Measurements from ENCODE around the gene PDIK1L.

Gene PDIK1L

DNA sequence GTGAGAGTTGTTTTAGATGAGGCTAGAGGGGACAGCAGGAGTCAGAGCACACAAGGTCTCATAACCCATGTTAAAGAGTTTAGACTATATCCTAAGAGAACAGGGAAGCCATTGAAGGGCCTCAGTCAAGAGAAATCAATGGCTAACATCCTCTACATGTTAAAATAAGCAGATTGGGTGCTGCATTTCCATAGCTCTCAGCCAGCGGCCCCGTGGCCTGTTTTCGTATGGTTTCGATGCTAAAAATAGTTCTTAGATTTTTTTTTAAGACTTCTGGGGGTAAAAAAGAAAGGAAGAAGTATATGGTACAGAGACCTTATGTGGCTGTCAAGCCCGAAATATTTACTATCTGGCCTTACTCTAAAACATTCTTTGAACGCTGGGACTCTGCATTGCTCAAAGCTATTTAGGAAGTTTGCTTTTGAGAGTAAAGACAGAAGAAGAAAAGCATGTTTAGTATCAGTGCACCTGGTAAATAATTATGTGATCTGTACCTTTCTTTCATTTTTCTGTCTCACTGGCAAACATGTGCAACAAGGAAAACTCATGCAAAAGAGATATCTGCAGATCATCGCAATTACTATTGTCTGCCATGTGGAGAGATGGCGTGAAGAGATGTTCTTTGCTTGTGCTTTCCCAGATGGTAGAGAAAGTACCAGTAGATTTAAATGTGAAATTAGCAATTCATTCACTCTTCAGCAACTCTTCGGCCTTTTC, 8.4 kb downstream of the PDIK1L start:
- H4K5ac ChIP-seq (ENCODE audit: low read length) = no peak overlapping the region
- H3K27me3 ChIP-seq (ENCODE audit: insufficient read depth, low read length, poor library complexity) = no peaks in the 10 kb centered on the region
- no peaks in the 10 kb centered on the region for H3K4me1 ChIP-seq (ENCODE audit: control insufficient read depth, low read depth, low read length)
- no peak overlapping the region for H3K4me3 ChIP-seq (ENCODE audit: low read length)
- no peaks in the 10 kb centered on the region for H3K79me1 ChIP-seq (ENCODE audit: low read length)
- H2BK15ac ChIP-seq (replicated peaks; ENCODE audit: low read depth) = no peak overlapping the region
- no peak overlapping the region for H3K27ac ChIP-seq (ENCODE audit: low read depth, low read length)
- DNase-seq = no peak
- no peak overlapping the region for H3K56ac ChIP-seq (ENCODE audit: low read length)
- H3K23ac ChIP-seq (ENCODE audit: low read length) = no peak overlapping the region
- H3K4ac ChIP-seq (ENCODE audit: low read depth, low read length) = no peak overlapping the region
- no peak overlapping the region for H2BK120ac ChIP-seq (ENCODE audit: low read depth, low read length)
- no peak overlapping the region for H3K18ac ChIP-seq (ENCODE audit: low read length)
- H2AK5ac ChIP-seq (ENCODE audit: low read length) = no peak overlapping the region
- no peaks in the 10 kb centered on the region for H3K36me3 ChIP-seq (ENCODE audit: control insufficient read depth, insufficient read depth, low read length)
- no peak overlapping the region for H3K4me2 ChIP-seq (ENCODE audit: low read length)
- no peaks in the 10 kb centered on the region for H3K79me2 ChIP-seq (ENCODE audit: control insufficient read depth, insufficient read depth, low read length)
- no peak overlapping the region for H2BK5ac ChIP-seq (ENCODE audit: low read length)
- no CpG with 5 or more reads among the region's 9 CpGs for WGBS (ENCODE audit: extremely low coverage, insufficient coverage, low lambda C conversion rate)
- H3K9ac ChIP-seq (ENCODE audit: low read length) = no peak overlapping the region
- no peak overlapping the region for H4K8ac ChIP-seq (ENCODE audit: low read depth, low read length)

DNA sequence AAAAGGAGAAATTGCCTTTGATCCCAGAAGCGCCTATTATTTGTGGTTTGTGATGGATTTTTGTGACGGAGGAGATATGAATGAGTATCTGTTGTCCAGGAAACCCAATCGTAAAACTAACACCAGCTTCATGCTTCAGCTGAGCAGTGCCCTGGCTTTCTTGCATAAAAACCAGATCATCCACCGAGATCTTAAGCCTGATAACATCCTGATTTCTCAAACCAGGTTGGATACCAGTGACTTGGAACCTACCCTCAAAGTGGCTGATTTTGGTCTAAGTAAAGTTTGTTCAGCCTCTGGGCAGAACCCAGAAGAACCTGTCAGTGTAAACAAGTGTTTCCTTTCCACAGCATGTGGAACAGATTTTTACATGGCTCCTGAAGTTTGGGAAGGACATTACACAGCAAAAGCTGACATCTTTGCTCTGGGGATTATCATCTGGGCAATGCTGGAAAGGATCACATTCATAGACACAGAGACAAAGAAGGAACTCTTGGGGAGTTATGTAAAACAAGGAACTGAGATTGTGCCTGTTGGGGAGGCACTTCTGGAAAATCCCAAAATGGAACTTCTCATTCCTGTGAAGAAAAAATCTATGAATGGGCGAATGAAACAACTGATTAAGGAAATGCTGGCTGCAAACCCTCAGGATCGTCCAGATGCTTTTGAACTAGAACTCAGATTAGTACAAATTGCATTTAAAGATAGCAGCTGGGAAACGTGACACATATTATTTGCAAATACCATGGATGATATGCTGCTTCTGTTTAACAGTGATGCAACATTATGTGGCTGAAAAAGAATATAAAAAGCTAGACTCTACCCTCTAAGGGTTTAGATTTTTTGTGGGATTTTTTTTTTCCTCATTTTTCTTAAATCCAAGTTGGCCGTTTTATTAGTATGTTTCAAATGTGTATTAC, 10.5 kb downstream of the PDIK1L start:
- no peak for DNase-seq
- H2BK15ac ChIP-seq (replicated peaks; ENCODE audit: low read depth) = no peak overlapping the region
- no peaks in the 10 kb centered on the region for H3K27me3 ChIP-seq (ENCODE audit: insufficient read depth, low read length, poor library complexity)
- H3K23ac ChIP-seq (ENCODE audit: low read length) = no peak overlapping the region
- no peak overlapping the region for H2BK120ac ChIP-seq (ENCODE audit: low read depth, low read length)
- H3K4me2 ChIP-seq (ENCODE audit: low read length) = no peak overlapping the region
- H3K56ac ChIP-seq (ENCODE audit: low read length) = no peak overlapping the region
- no peak overlapping the region for H3K4ac ChIP-seq (ENCODE audit: low read depth, low read length)
- no peak overlapping the region for H3K27ac ChIP-seq (ENCODE audit: low read depth, low read length)
- H3K4me3 ChIP-seq (ENCODE audit: low read length) = no peak overlapping the region
- H3K79me2 ChIP-seq (ENCODE audit: control insufficient read depth, insufficient read depth, low read length) = no peaks in the 10 kb centered on the region
- no peaks in the 10 kb centered on the region for H3K79me1 ChIP-seq (ENCODE audit: low read length)
- no peak overlapping the region for H2AK5ac ChIP-seq (ENCODE audit: low read length)
- no peaks in the 10 kb centered on the region for H3K4me1 ChIP-seq (ENCODE audit: control insufficient read depth, low read depth, low read length)
- H3K36me3 ChIP-seq (ENCODE audit: control insufficient read depth, insufficient read depth, low read length) = no peaks in the 10 kb centered on the region
- H4K5ac ChIP-seq (ENCODE audit: low read length) = no peak overlapping the region
- H4K8ac ChIP-seq (ENCODE audit: low read depth, low read length) = no peak overlapping the region
- H2BK5ac ChIP-seq (ENCODE audit: low read length) = no peak overlapping the region
- no peak overlapping the region for H3K9ac ChIP-seq (ENCODE audit: low read length)
- H3K18ac ChIP-seq (ENCODE audit: low read length) = no peak overlapping the region
- 100% methylated on average over 1 of the region's 8 CpGs for WGBS (ENCODE audit: extremely low coverage, insufficient coverage, low lambda C conversion rate)

DNA sequence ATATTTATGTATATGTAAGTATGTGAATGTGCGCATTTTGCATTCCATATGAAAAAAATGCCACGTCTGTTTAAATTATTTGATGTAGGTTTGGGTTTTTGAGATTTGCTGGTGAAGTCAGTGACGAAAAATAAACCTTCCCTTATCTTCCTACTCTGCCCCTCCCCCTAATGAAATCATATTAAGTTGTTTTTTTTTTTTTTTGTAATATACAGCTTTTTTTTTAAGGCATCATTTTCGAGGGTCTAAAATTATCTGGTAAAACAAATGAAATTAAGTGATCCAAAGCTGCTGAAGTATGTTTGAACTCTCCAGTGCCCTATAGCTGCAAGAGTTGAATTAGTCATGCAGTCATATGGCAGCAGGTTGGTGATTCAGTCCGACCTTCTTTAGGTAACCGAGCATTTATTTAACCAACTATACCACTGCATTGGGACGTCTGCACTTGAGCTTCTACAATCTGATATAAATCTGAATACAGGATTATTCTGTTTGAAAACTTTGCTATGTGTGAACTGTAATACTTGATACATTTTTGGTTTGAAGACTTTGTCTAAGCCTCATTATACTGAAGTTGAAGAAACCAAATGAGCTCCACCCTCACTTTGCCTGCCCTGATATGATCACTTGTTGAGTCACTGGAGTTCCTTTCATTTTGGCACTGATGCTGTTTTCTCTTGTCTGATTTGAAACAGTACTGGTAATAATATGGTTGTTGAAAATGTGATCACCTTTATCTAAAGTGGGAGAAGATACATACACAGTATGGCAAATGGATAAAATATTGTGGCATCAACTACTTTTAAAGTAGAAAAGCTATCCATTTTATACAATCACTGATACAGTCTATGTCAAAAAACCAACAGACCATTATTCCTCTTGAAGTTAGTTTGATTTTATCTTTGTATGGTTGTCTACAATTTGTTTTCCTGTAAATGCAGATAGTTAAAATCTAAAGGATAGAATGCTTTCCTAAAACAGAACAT, 11.7 kb downstream of the PDIK1L start:
- H3K4me2 ChIP-seq (ENCODE audit: low read length) = no peak overlapping the region
- no peak overlapping the region for H2BK5ac ChIP-seq (ENCODE audit: low read length)
- H3K4me1 ChIP-seq (ENCODE audit: control insufficient read depth, low read depth, low read length) = no peaks in the 10 kb centered on the region
- no peaks in the 10 kb centered on the region for H3K36me3 ChIP-seq (ENCODE audit: control insufficient read depth, insufficient read depth, low read length)
- H2BK120ac ChIP-seq (ENCODE audit: low read depth, low read length) = no peak overlapping the region
- no peak overlapping the region for H2AK5ac ChIP-seq (ENCODE audit: low read length)
- H3K79me1 ChIP-seq (ENCODE audit: low read length) = no peaks in the 10 kb centered on the region
- H3K79me2 ChIP-seq (ENCODE audit: control insufficient read depth, insufficient read depth, low read length) = no peaks in the 10 kb centered on the region
- WGBS (ENCODE audit: extremely low coverage, insufficient coverage, low lambda C conversion rate) = no CpG with 5 or more reads among the region's 7 CpGs
- no peak overlapping the region for H3K4ac ChIP-seq (ENCODE audit: low read depth, low read length)
- H4K5ac ChIP-seq (ENCODE audit: low read length) = no peak overlapping the region
- no peak overlapping the region for H3K23ac ChIP-seq (ENCODE audit: low read length)
- no peak for DNase-seq
- H3K9ac ChIP-seq (ENCODE audit: low read length) = no peak overlapping the region
- no peak overlapping the region for H2BK15ac ChIP-seq (replicated peaks; ENCODE audit: low read depth)
- H3K27ac ChIP-seq (ENCODE audit: low read depth, low read length) = no peak overlapping the region
- H4K8ac ChIP-seq (ENCODE audit: low read depth, low read length) = no peak overlapping the region
- H3K4me3 ChIP-seq (ENCODE audit: low read length) = no peak overlapping the region
- H3K18ac ChIP-seq (ENCODE audit: low read length) = no peak overlapping the region
- H3K27me3 ChIP-seq (ENCODE audit: insufficient read depth, low read length, poor library complexity) = no peaks in the 10 kb centered on the region
- H3K56ac ChIP-seq (ENCODE audit: low read length) = no peak overlapping the region

DNA sequence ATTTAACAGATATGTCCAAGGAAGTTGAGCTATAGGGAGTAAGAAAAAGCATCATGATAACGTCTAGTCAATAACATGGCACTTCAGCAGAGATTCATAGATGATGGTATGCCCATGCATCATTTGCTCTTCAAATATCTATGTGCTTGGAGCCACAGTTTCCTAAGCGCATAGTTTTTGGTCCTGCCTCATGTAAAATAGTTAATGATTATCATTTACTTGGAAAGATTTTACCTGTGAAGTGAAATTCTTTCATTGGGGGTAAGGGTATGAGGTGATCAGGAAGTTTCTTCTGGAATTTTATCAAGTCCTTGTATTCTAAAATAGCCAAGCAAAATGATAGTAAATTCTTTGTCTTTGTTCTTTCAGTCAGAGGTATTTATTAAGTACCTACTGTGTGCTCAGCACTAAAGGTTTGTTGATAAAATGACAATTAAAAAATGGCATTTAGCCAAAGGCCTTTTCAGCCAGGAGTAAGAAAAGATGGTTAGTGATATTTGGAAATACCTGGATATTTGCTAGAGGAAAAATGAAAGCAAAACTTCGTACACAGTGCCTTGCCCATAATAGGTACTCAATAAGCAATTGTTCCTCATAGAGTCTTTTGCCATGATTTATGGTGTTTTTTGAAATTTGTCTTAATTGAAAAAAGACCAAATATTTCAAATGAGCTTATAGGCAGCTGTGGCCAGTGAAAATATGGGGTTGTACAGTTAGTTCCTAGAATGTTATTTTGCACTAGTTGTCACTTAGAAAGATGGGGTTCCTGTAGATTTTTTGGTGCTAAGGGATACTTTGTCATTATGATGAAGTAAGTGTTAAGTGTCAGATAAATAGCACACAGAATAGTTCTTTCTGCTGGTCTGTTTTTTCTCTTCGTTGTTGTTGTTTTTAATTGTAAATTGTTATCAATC, 13.1 kb downstream of the PDIK1L start:
- no peak overlapping the region for H2BK15ac ChIP-seq (replicated peaks; ENCODE audit: low read depth)
- H3K23ac ChIP-seq (ENCODE audit: low read length) = no peak overlapping the region
- H3K36me3 ChIP-seq (ENCODE audit: control insufficient read depth, insufficient read depth, low read length) = no peaks in the 10 kb centered on the region
- WGBS (ENCODE audit: extremely low coverage, insufficient coverage, low lambda C conversion rate) = no CpG with 5 or more reads among the region's 4 CpGs
- no peak overlapping the region for H3K18ac ChIP-seq (ENCODE audit: low read length)
- no peak overlapping the region for H2AK5ac ChIP-seq (ENCODE audit: low read length)
- H4K8ac ChIP-seq (ENCODE audit: low read depth, low read length) = no peak overlapping the region
- H2BK5ac ChIP-seq (ENCODE audit: low read length) = no peak overlapping the region
- H3K79me1 ChIP-seq (ENCODE audit: low read length) = no peaks in the 10 kb centered on the region
- no peak overlapping the region for H4K5ac ChIP-seq (ENCODE audit: low read length)
- no peak overlapping the region for H3K4ac ChIP-seq (ENCODE audit: low read depth, low read length)
- DNase-seq = no peak
- H3K27me3 ChIP-seq (ENCODE audit: insufficient read depth, low read length, poor library complexity) = no peaks in the 10 kb centered on the region
- H3K56ac ChIP-seq (ENCODE audit: low read length) = no peak overlapping the region
- no peak overlapping the region for H3K9ac ChIP-seq (ENCODE audit: low read length)
- no peaks in the 10 kb centered on the region for H3K79me2 ChIP-seq (ENCODE audit: control insufficient read depth, insufficient read depth, low read length)
- H3K27ac ChIP-seq (ENCODE audit: low read depth, low read length) = no peak overlapping the region
- no peak overlapping the region for H3K4me3 ChIP-seq (ENCODE audit: low read length)
- no peak overlapping the region for H2BK120ac ChIP-seq (ENCODE audit: low read depth, low read length)
- H3K4me1 ChIP-seq (ENCODE audit: control insufficient read depth, low read depth, low read length) = no peaks in the 10 kb centered on the region
- H3K4me2 ChIP-seq (ENCODE audit: low read length) = no peak overlapping the region

DNA sequence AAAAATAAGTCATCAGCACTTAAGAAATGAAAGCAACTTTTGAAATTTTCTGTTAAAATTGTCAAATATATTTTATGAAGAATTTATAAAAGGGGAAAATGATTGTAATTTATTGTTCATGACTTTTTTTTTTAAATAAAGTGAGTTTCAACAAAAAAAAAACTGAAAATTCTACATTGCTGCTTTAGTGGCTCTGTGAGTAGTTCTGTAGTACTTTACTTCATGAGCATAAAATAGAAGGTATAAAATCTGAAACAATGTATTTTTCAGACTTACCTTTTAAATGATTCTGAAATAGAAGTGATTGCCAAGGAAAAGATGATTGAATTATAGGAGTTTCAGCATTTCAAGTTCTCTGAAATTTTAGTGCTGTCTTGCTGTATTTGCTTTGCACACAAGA, 13.8 kb downstream of the PDIK1L start:
- Histone ChIP-seq H4K8ac (ENCODE audit: low read depth, low read length) (no peak overlapping the region), H2BK120ac (ENCODE audit: low read depth, low read length) (no peak overlapping the region), H2BK5ac (ENCODE audit: low read length) (no peak overlapping the region), H3K23ac (ENCODE audit: low read length) (no peak overlapping the region), H3K4ac (ENCODE audit: low read depth, low read length) (no peak overlapping the region), H3K56ac (ENCODE audit: low read length) (no peak overlapping the region), H3K27me3 (ENCODE audit: insufficient read depth, low read length, poor library complexity) (no peaks in the 10 kb centered on the region), H3K36me3 (ENCODE audit: control insufficient read depth, insufficient read depth, low read length) (no peaks in the 10 kb centered on the region), H3K79me1 (ENCODE audit: low read length) (no peaks in the 10 kb centered on the region), H3K79me2 (ENCODE audit: control insufficient read depth, insufficient read depth, low read length) (no peaks in the 10 kb centered on the region), H3K27ac (ENCODE audit: low read depth, low read length) (no peak overlapping the region), H3K9ac (ENCODE audit: low read length) (no peak overlapping the region), H3K4me3 (ENCODE audit: low read length) (no peak overlapping the region), H4K5ac (ENCODE audit: low read length) (no peak overlapping the region), H3K4me2 (ENCODE audit: low read length) (no peak overlapping the region), H2AK5ac (ENCODE audit: low read length) (no peak overlapping the region), H2BK15ac (replicated peaks; ENCODE audit: low read depth) (no peak overlapping the region), H3K4me1 (ENCODE audit: control insufficient read depth, low read depth, low read length) (no peaks in the 10 kb centered on the region), H3K18ac (ENCODE audit: low read length) (no peak overlapping the region)
- no peak for DNase-seq

All from mesendoderm (in vitro differentiated cells).